ENCODE results near the gene TBK1. TPM values are rescaled to one million over a fixed set of nuclear protein-coding genes. Genes with fewer than 3 reads are reported as not detected.
A peak's percentile ranks its signal among the peaks of the same experiment; 100 is the strongest.

TBK1 gene
- total and polyA plus RNA-seq, 12 donors = 16.0 to 48.3 (median 25.5) TPM

- Histone ChIP-seq H3K4me3 (no peak overlapping the region), H3K9me3 (replicated peaks in 1 of 3) (no peaks in the 10 kb centered on the region), H3K4me1 (replicated peaks in 1 of 2) (peaks cover 32 to 75% of the 10 kb centered on the region in 2 donors), H3K27me3 (no peaks in the 10 kb centered on the region), H3K27ac (peak overlapping the region in 2 of 5 donors; percentile 32 to 69), H3K36me3 (replicated peaks in 1 of 2) (peaks cover 0 to 6% of the 10 kb centered on the region in 2 donors)
- intact Hi-C loops (cut with DNase I) = no loop called here
- peak in 2 of 7 donors; percentile 41 to 49 for DNase-seq
- no peak for TF ChIP-seq POLR2A (IDR thresholded peaks at IDR 0.05)
- TF ChIP-seq, protein P1, sequence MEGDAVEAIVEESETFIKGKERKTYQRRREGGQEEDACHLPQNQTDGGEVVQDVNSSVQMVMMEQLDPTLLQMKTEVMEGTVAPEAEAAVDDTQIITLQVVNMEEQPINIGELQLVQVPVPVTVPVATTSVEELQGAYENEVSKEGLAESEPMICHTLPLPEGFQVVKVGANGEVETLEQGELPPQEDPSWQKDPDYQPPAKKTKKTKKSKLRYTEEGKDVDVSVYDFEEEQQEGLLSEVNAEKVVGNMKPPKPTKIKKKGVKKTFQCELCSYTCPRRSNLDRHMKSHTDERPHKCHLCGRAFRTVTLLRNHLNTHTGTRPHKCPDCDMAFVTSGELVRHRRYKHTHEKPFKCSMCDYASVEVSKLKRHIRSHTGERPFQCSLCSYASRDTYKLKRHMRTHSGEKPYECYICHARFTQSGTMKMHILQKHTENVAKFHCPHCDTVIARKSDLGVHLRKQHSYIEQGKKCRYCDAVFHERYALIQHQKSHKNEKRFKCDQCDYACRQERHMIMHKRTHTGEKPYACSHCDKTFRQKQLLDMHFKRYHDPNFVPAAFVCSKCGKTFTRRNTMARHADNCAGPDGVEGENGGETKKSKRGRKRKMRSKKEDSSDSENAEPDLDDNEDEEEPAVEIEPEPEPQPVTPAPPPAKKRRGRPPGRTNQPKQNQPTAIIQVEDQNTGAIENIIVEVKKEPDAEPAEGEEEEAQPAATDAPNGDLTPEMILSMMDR (IDR thresholded peaks at IDR 0.05) = no peak
- 44 to 53% (median 48%) methylated on average over 6 of the region's 6 CpGs for WGBS, 4 donors
These were observed 5.1 kb downstream of the TBK1 start for GRCh38 chr12:64457032-64457431.

- 78 to 87% (median 82%) methylated on average over 3 of the region's 3 CpGs for WGBS, 4 donors
- no peak for DNase-seq
- Histone ChIP-seq H3K27ac (peak overlapping the region in 2 of 5 donors; percentile 32 to 69), H3K9me3 (replicated peaks in 1 of 3) (no peaks in the 10 kb centered on the region), H3K36me3 (replicated peaks in 1 of 2) (peaks cover 0 to 6% of the 10 kb centered on the region in 2 donors), H3K27me3 (no peaks in the 10 kb centered on the region), H3K4me1 (replicated peaks in 1 of 2) (peaks cover 32 to 76% of the 10 kb centered on the region in 2 donors), H3K4me3 (no peak overlapping the region)
- no peak for TF ChIP-seq POLR2A (IDR thresholded peaks at IDR 0.05)
- TF ChIP-seq, protein P1 (IDR thresholded peaks at IDR 0.05) = no peak
- intact Hi-C loops (cut with DNase I) = no loop called here
These were observed 5.5 kb downstream of the TBK1 start for GRCh38 chr12:64457466-64457865.

DNA sequence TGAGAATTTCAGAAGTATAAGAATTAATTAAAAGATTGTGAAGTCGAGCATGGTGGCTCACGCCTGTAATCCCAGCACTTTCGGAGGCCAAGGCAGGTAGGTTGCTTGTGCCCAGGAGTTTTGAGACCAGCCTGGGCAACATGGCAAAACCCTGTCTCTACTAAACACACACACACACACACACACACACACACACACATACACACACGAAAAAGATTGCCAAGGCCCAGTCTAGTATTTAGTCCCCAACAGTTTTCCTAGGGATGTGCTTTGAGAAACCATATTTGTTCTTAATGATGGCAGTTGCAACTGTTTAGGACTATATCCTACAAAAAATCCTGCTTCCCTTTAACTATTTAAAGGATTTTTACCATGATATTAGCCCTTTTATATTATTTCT, 6.0 kb downstream of the TBK1 start:
- intact Hi-C loops (cut with DNase I) = no loop called here

DNA sequence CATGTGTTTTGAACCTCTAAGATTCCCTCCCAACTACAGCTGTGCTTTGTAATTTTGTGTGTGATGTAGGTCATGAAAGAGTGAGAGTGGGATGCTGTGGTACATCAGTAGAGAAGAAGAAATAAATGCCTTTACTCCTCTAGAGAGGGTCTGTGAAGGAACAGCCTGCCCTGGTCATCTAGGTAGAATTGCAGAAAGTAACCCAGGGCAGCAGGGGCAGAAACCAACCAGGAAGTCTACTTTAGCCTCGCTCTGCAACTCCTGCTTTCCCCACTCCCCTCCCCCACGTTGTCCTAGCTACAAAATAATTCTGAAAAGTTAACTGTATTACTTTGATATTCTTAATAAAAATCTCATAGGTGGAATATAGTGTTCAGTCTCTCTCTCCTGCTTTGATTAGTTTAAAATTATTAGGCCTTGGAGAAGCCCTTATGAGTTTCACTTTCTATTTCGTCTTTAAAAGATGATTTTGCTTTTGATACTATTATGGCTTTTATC, 7.5 kb downstream of the TBK1 start:
- intact Hi-C loops (cut with DNase I) = no loop called here
- H3K4me3 ChIP-seq = peak overlapping the region in 2 of 4 donors; percentile 14 to 49
- WGBS, 4 donors = 4 to 7% (median 5%) methylated on average over 3 of the region's 3 CpGs
- DNase-seq = peak in 1 of 7 donors; percentile 17
- TF ChIP-seq, protein P1 (IDR thresholded peaks at IDR 0.05) = no peak
- TF ChIP-seq POLR2A (IDR thresholded peaks at IDR 0.05) = no peak
- no peaks in the 10 kb centered on the region for H3K9me3 ChIP-seq (replicated peaks in 1 of 3)
- H3K4me1 ChIP-seq (replicated peaks in 1 of 2) = peaks cover 26 to 62% of the 10 kb centered on the region in 2 donors
- peaks cover 0 to 12% of the 10 kb centered on the region in 2 donors for H3K36me3 ChIP-seq (replicated peaks in 1 of 2)
- H3K27ac ChIP-seq = peak overlapping the region in 4 of 5 donors; percentile 22 to 82 (median 64)
- H3K27me3 ChIP-seq = no peaks in the 10 kb centered on the region

More for the DNA sequence above, 6.0 kb downstream of the TBK1 start:
- DNase-seq = no peak
- Histone ChIP-seq H3K27ac (peak overlapping the region in 2 of 5 donors; percentile 65 to 69), H3K4me3 (no peak overlapping the region), H3K9me3 (replicated peaks in 1 of 3) (no peaks in the 10 kb centered on the region), H3K27me3 (no peaks in the 10 kb centered on the region), H3K36me3 (replicated peaks in 1 of 2) (peaks cover 0 to 6% of the 10 kb centered on the region in 2 donors), H3K4me1 (replicated peaks in 1 of 2) (peaks cover 32 to 76% of the 10 kb centered on the region in 2 donors)
- TF ChIP-seq, protein P1 (IDR thresholded peaks at IDR 0.05) = no peak
- TF ChIP-seq POLR2A (IDR thresholded peaks at IDR 0.05) = no peak
- 82 to 85% (median 82%) methylated on average over 4 of the region's 4 CpGs for WGBS, 4 donors
